ENCODE measurements around the gene RNU1-4.
"Not testable (repeated sequence)": the region's sequence is repeated elsewhere in the genome, so short reads cannot be mapped to it uniquely, and the experiment has no call there.

RNU1-4 gene

DNA sequence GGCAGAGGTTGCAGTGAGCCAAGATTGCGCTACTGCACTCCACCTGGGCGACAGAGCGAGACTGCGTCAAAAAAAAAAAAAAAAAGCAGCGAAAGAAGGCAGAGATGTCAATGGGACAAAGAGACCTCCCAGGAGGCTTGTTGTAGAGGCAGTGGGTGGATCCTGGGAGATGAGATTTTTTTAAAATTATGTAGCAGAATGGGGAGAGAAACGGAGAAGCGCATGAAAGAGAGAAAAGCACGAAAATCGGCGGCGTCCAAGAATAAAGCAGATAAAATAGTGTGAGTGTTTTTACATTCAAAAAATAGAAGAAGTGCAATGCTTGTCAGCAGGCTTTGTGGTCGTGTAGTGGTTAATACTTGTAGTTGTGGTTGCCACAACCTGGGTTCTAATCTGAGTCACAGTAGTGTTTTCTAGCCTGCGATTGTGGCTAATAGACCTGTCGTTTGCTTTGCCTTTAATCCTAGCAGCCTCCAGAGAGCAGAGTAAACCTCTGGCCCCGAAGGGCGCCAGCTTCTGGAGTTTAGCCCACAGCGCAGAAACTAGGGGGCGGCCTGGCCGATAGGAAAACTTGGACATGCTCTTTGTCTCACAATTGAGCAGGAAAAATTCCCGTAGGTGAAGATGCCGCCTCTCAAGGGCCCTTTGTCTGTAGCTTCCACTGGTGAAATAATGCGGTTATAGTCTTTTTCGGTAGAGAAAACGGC, 11.9 kb upstream of the RNU1-4 start:
- DNase-seq (ENCODE audit: low read depth) = not testable (repeated sequence)

DNA sequence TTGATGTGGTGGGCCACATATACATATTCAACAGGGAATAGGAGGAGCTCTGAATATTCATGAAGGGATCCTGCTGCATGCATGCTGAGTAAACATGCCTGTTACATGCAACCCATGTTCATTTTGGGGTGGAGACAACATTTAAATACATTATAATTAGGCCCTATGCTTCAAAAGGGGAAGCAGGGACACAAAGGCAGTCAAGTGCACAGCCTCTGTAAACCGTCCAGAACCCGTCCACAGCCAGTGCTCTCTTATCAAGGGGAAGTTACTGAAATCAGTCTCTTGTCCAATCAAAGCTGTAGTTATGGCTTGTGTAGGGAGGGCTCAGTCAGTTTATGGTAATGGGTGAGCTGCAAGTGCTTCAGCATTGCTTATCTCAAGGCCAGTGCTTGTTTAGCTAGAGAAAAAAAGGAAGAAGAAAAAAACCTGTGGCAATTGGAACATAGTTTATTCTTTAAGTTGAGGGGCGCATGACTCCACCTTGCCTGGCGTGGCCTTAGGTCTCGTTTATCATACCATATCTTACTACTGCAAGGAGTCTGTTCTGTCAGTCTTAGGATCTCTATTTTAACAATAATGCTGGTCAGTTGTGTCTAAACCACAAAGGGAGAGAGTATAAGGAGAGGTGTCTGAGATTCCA, 7.9 kb upstream of the RNU1-4 start:
- DNase-seq (ENCODE audit: low read depth) = not testable (repeated sequence)

DNA sequence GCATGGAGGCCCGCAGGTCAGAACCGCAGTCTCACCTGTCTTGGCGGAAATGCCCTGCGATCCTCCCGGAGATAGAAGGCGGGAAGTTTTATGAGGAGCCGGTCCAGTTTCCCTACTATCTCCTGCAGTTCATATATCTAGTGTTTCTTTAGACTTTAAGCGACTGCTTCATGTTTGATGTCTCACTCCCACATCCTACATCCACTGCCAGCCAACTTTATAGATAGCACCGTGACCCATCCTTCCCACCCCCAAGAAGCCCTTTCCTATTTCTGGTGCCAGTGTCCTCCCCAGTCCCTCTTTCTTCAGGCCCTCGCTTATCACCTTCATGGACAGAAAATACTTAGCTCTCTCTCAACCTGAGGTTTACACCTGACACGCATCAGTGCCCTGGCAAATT, 914 bp downstream of the RNU1-4 start:
- not testable (repeated sequence) for DNase-seq (ENCODE audit: low read depth)

DNA sequence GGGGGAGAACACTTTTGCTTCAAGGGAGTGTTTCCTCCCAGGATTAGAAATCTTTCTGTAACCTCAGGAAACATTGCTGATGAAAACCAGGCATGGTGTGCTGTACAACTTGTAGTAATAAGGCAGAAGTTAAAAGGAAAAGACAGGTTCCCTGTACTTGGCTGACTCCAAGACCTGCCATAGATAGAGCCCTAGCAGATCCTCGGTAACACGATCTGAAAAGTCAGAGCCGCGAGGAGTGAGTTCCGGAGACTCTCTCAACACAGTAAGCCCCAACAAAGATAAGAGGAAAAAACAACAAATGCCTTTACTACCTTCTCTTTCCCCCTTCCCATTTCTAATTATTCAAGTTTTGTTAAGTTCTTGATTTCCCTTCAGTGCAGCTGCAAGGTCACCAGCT, 7.3 kb downstream of the RNU1-4 start:
- not testable (repeated sequence) for DNase-seq (ENCODE audit: low read depth)

DNA sequence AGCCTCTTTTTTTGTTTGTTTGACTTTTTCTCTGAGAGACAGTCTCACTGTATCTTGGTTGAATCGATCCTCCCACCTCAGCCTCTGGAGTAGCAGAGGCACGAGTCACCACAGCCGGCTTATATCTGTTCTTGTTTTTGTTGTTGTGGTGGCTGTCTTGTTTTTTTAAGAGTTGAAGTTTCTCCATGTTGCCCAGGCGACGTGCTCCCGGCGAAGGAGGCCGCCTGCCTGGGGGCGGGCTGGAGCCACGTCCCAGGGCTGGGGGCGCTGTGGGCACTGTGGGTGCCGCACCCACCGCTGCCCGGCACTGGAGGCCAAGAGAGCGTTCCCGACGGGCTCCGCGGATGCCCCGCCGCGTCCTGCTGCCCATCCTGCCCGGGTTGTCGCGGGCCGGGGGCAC, 8.4 kb downstream of the RNU1-4 start:
- DNase-seq (ENCODE audit: low read depth) = not testable (repeated sequence)

DNA sequence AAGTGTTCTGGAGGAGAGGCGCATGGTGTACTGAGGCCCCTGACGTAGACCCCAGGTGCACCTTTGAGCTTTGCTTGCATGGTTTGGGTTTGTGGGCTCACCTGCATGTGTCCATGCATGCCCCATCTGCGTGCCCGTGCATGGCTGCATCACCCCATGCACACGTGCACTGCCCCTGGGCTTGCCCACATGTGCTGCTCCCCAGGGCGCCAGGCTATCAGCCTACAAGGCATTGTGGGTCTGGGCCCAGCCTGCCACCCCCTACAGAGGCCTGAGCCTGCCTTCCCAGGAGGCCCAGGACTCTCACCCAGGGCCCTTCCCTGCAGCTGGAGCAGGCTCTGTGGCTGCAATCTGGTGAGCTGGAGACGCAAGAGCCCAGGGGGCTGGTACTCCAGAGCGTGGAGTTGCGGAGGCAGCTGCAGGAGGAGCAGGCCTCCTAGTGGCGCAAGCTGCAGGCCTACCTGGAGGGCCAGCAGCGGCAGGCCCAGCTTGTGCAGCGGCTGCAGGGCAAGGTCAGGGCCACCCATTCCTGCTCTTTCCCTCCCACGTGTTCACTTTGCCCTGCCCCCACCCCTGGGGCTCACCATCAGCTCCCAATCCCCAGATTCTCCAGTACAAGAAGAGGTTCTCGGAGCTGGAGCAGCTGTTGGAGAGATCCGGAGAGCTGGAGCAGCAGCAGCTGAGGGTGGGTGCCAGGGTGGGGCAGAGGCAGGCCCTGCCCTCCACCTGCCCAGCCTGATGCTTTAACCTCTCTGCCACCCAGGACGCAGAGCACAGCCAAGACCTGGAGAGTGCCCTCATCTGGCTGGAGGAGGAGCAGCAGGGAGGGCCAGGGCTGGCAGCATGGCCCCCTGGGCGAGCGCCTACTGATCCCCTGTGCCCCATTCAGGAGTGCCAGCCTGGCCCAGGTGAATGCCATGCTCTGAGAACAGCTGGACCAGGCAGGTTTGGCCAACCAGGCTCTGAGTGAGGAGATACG, 9.9 kb downstream of the RNU1-4 start:
- not testable (repeated sequence) for DNase-seq (ENCODE audit: low read depth)

DNA sequence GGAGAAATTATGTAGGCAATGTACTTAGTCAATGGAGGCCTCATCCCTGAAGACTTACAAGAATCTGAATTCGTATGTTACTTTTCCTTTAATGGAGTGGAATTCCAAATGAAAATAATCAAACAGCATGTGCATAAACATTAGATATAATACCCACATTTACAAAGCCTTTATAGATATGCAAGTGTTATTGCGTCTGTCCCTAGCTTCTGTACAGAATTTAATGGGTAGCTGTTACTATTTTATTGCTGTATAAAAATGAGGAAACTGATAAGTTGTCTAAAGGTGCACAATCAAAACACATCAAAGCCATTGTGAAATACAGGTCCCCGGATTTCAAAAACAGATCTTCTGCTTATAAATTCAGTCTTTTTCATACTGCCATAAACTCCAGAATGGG, 12.5 kb downstream of the RNU1-4 start:
- not testable (repeated sequence) for DNase-seq (ENCODE audit: low read depth)

DNA sequence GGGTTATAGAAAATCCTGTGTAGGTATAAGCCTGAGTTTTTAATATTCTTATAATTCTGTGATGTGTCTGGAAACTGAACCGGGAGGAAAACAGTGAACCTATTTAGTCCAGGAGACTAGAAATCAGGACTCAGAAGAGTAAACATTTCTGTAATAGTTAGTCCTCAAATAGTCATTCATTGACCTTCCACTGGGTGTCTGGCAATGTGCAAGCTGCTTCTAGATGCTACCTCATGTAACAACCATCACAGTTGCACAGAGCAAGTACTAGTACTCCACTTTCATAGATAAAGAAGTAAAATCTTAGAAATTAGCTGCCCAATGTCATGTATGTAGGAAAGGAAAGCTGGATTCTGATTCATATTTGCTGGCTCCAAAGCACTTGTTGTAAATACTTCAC, 15.1 kb downstream of the RNU1-4 start:
- not testable (repeated sequence) for DNase-seq (ENCODE audit: low read depth)

DNA sequence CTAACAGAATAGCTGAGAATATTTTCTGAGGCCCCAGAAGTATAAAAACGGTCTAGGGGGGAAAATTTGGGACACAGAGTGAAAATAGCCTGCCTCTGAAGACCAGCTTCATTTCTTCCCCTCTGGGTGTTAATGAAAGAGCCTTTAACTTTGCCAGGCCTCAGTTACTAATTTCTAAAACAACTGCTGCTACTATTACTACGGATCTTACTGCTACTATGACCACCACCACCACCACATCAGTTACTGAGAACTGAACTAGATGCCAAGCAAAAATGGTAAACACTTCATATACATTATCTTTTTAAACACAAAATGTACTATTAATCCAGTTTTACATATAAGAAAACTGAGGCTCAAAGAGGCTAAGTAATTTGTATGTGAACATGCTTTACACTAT, 15.6 kb downstream of the RNU1-4 start:
- DNase-seq (ENCODE audit: low read depth) = not testable (repeated sequence)

DNA sequence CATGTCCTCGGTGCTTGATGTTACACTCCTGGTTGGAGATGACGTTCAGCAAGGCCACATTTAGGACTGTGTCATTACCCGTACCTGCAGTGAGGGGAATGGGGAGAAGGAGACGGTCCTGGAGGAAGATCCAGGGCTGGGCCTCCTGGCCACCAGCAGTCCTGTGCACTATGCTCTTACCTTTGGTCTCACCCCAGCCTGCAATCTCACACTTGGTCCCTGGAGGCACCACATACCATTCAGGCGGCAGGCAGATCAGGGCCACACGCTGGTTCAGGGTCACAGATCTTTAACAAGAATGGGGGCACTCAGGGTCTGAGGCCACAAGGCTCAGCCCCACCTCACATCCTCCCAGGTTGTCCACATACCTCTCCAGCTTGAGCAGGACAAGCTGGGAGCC, 17.3 kb downstream of the RNU1-4 start:
- not testable (repeated sequence) for DNase-seq (ENCODE audit: low read depth)

DNA sequence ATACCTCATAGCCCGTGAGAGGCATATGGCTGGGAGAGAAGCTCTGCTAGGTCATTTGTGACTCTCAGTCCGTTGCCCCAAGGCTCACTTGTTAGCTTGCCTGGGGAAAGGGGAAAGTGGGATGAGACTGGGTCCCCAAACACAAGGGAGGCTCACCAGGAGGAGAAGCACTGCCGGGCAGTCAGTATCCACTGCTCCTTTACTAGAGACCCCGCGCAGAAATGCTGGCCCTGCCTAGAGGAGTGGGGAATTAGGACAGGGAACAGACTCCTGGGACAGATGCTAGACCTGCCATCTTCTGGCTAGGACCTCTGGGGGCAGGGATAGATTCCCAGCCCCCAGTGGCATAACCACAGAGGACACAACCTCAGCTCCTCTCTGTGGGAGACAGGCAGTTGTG, 17.7 kb downstream of the RNU1-4 start:
- DNase-seq (ENCODE audit: low read depth) = not testable (repeated sequence)

DNA sequence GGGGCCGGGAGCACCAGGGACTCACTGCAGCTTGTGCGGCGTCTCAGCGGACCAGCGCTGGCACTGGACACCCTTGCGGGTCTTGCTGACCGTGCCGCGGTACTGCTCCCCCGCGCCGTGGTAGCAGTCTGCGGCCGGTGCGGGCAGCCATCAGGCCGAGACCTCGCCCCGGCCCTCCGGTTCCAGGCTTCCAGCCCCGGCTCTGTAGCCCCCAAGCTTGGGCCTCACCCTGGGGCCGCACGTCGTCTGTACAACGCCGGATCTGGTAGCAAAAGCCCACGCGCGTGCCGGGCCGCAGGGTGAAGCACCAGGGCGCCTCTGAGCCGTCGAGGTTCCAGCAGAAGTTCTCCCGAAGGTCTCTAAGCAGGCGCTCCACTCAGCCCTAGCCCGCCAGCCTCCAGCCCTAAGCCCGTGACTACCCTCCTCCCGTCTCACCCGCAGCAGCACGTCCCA, 18.8 kb downstream of the RNU1-4 start:
- not testable (repeated sequence) for DNase-seq (ENCODE audit: low read depth)

DNA sequence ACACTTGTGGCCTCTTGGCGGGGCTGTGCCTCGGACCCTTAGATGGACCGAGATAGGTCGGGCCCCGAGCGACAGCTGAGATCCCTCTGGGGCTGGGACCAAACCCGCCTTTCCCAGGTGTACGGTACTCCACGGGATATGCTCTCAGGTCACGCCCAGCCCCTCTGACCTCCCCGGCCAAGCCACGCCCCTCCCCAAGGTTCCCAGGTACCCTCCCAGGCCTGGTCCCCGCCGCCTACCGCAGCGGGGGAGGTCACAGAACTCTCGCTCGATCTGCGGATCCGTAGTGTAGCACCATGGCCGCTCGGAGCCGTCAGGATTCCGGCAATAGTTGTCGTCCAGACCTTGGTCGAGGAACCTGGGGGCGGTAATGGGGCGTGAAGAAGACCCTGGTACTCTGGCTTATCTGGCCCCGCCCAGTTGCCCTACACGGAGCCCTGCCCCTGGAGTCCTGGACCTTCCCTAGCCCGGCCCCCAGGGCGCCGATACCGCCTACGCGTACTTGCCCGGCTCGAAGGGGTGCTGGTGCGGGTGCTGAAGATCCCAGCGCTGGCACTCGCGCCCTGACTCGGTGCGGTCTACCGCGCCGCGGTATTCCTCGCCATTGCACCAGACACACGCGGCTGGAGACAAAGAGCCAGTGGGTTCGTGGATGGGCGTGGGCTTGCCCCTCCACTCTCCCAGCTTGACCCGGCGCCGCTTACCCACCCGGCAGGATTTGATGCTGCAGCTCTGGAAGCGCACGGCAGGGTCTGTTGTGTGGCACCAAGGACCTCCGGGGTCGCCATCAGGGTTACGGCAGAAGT, 19.5 kb downstream of the RNU1-4 start:
- not testable (repeated sequence) for DNase-seq (ENCODE audit: low read depth)

DNA sequence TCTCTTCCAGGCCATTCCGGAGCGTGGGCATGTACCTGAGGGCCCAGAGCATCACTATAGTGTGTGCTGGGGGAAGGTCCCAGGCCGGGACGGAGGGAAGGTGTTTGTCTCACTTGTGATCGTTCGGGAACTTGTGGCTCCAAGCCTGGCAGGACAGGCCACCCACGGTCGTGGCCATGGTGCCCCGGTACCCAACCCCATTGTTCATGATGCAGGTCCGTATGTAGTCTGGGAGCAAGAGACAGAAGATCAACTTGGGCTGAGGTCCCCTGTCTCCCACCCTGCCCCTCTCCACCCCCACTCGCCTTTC, 20.1 kb downstream of the RNU1-4 start:
- DNase-seq (ENCODE audit: low read depth) = not testable (repeated sequence)

DNA sequence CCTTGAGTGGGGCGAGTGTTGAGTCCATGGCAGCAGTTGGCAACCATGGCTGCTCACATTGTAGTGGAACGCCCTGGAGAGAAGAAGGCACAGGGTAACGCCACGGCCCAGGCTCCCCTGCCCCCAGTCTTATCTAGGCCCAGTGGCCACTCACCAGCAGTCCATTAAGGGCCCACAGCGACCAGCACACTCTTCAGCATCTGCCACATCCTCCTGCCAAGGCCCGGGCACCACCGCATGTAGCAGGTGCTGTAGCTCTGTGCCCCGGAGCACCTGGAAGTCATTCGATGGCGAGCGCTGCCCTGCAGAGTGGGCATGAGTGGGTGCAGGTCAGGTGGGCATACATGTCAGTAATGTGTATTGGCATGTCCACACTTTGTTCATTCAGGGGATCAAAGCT, 20.5 kb downstream of the RNU1-4 start:
- not testable (repeated sequence) for DNase-seq (ENCODE audit: low read depth)

DNA sequence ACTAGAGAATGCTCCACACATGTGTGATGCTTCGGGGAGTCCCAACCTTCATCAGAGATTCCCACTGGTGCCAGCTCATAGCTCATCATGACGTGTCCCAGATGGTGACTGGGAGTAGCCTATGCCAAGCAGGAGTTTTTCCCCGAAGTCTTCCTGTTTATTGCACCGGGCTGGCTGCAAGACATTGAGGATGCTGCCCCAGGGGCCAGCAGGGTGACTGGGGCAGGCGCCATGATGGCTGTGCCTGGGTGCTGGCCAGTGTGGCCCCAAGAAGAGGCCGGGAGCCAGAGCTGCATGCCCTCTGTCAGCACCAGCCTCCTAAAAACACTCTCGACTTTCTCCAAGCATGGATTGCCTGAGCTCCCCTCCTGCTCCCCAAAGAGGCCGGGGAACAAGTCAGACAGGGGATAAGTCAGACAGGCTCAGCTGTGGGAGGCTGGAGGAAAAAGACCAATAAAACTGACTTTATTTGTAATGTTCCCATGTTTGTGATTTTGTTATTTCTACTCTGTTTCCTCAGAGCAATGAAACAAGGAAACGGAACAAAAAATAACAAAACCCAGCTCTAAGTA, 24.0 kb downstream of the RNU1-4 start:
- not testable (repeated sequence) for DNase-seq (ENCODE audit: low read depth)

DNA sequence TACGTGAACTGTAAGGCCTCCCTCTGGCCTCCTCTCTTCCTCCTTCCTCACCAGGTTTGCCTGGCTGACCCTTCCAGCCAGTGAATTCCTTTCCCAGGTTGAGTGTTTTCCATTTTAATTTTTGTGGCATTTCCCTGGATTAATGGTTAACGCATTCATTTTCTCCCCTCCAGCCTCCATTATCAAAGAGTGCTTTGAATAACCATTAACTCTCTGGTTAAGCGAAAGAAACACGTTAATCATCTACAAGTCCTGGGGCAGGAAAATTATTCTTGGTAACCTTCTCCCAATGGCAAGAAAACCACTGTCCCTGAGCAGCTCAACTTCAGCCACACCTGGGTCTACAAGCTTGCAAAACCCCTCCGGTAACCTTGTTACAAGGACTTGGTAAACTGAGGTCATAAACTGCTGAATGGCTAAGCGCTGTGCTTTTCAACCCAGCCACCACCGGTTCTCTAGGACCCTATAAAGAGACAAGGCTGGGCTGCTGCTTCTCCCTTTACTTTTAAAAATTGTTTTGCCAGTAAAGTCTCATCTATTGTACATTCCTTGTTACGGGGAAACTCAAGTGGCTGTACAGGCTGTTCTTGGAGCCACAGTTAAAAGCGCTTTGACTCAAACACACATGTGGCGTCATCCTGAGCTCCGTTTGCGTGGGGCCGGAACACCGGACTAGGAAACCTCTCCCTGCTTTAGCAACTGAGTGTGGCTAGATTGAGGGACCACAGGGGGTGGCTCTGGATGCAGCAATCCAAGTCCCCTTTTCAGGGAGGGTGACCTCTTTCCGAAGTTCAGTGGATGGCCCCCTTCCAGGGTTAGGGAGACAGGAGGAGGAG, 24.7 kb downstream of the RNU1-4 start:
- not testable (repeated sequence) for DNase-seq (ENCODE audit: low read depth)

DNA sequence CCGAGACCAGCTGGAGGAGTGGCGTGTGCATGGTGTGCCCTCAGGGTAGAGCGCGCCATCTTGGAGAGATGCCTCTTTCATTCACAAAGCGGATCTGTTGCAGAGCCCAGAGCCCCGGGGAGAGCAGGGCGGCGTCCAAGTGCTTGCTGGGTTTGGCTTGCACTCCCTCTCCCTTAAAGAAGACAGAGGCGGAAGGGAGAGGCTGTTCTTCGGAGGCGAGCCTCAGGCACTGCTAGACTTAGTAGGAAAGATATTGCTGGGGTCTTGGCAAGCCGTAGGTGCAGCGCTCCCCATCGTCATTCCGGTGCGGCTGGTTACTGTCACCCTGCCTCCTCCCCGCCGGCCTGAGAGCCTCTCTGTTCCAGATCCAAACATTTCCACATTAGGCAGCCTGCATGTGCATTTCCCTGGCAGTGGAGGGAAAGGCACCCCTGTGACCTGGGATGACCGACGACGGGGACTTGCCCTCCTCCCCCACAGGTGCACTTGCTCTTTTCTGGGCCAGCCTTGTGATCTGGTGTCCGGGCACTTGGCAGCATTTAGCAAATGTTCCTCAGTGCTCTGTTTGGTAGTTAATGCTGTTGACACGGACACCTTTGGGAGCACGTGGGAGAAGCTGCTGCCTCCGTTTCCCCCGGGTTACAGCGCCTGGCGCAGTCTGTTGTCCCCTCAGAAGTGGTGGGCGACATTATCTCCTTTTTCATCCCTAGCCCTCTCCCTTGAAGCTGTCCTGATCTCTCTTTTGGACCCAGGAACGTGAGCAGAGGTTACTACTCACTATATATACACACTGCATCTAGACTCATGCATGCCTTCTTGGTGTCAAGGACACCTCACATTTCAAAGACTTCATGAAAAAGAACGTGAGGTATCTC, 25.7 kb downstream of the RNU1-4 start:
- not testable (repeated sequence) for DNase-seq (ENCODE audit: low read depth)

DNA sequence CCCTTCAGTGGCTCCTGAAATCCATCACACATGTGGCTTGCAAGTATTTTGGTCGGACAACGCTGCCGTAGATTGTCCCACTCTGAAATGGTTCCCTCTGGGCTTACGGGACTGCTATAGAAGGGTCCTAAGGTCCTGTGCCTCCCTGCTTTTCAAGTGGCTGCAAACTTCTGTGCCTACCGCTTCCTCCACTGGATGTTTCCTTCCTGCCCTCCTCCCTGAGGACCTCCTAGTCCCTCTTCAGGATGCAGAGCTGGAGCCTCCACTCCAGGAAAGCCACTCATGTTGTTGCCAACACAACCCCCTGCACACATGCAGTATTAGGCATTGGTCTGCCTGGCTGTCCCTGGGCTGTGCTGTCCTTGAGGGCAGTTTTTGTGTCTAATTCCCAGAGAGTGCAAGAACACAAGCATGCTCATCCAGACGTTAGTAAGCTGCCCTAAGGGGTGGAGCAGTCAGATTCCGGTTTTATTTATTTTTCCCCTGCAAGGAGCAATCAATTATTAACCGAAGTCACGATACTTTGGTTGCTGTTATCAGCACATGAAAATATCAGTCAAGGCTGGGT, 26.5 kb downstream of the RNU1-4 start:
- DNase-seq (ENCODE audit: low read depth) = not testable (repeated sequence)
